NCI-H82 treated with DMSO at 0.1 percent for 48 hours (cell line): ENCODE measurements around the gene CALHM4.

ENCODE experiments used
- DNase-seq: peaks from one replicate; lab custom pipeline; 2025; ENCODE audit not compliant: unreplicated experiment; lab: John Stamatoyannopoulos, UW

The CALHM4 gene

GRCh38 chr6:116553451-116553850, at the start of gene CALHM4:
TSS of gene CALHM4 (plus strand) at chr6:116553751. CDS start at chr6:116553794, 43 bp downstream.
- no peak for DNase-seq

GRCh38 chr6:116507324-116507723, 46.2 kb upstream of the CALHM4 start:
- DNase-seq = no peak

GRCh38 chr6:116508527-116508926, 45.0 kb upstream of the CALHM4 start:
- no peak for DNase-seq

GRCh38 chr6:116511424-116512110, 42.0 kb upstream of the CALHM4 start, which contains the start of gene CALHM5:
TSS of gene CALHM5 (plus strand) at chr6:116511639. CDS start at chr6:116511697, 58 bp downstream.
- no peak for DNase-seq

GRCh38 chr6:116512111-116512559, 41.4 kb upstream of the CALHM4 start:
- no peak for DNase-seq

GRCh38 chr6:116512734-116513133, 40.8 kb upstream of the CALHM4 start:
- DNase-seq = no peak

- DNase-seq = no peak
These were observed 40.2 kb upstream of the CALHM4 start for GRCh38 chr6:116513224-116513875.

GRCh38 chr6:116514111-116514510, 39.4 kb upstream of the CALHM4 start:
- no peak for DNase-seq

- no peak for DNase-seq
These were observed 38.4 kb upstream of the CALHM4 start for GRCh38 chr6:116515141-116515540.

- no peak for DNase-seq
These were observed 34.8 kb upstream of the CALHM4 start for GRCh38 chr6:116518621-116519368.

- DNase-seq = no peak
These were observed 30.7 kb upstream of the CALHM4 start for GRCh38 chr6:116522896-116523295.

GRCh38 chr6:116524236-116524635, 29.3 kb upstream of the CALHM4 start:
- DNase-seq = no peak

GRCh38 chr6:116528133-116528532, 25.4 kb upstream of the CALHM4 start:
- no peak for DNase-seq

GRCh38 chr6:116528780-116529179, 24.8 kb upstream of the CALHM4 start:
- DNase-seq = no peak

- DNase-seq = no peak
These were observed 23.9 kb upstream of the CALHM4 start for GRCh38 chr6:116529466-116530290.

GRCh38 chr6:116530436-116530835, 23.1 kb upstream of the CALHM4 start:
- no peak for DNase-seq

GRCh38 chr6:116531675-116532570, 21.6 kb upstream of the CALHM4 start:
- DNase-seq = peak; percentile 45

- no peak for DNase-seq
These were observed 20.2 kb upstream of the CALHM4 start for GRCh38 chr6:116533233-116533957.

- no peak for DNase-seq
These were observed 18.4 kb upstream of the CALHM4 start for GRCh38 chr6:116535109-116535508.
